Activated T-cell treated with anti-CD3 and anti-CD28 coated beads, Interleukin-2, amount 50 U/mL, for 4 hours (primary cell): Measurements from ENCODE around the gene OR9Q1. TPM values are rescaled to one million over a fixed set of nuclear protein-coding genes. Genes with fewer than 3 reads are reported as not detected.

Experiments used
- ATAC-seq, 2 donors: fragments of 200-7000 bp; cut with Tn5 transposase; one replicate each; pipeline ENCODE4 v1.10.0; 2021
- DNase-seq: peaks from one replicate; pipeline ENCODE4 v3.0.0-alpha.2; 2020
- H3K27me3 Mint-ChIP-seq: one replicate; pipeline ENCODE4 v1.8.0; 2021; ENCODE audit warnings: low read depth, mixed read lengths
- H3K36me3 Mint-ChIP-seq: one replicate; pipeline ENCODE4 v1.8.0; 2022; ENCODE audit warnings: mixed read lengths; ENCODE audit not compliant: insufficient read depth
- H3K4me1 Mint-ChIP-seq: one replicate; pipeline ENCODE4 v1.8.0; 2021; ENCODE audit warnings: low read depth, mixed read lengths
- H3K4me3 Mint-ChIP-seq: one replicate; pipeline ENCODE4 v1.8.0; 2021; ENCODE audit warnings: mild to moderate bottlenecking, moderate library complexity, mixed read lengths
- H3K9me3 Mint-ChIP-seq: one replicate; pipeline ENCODE4 v1.8.0; 2021; ENCODE audit warnings: mixed read lengths
- total RNA-seq, 3 donors: library from RNA; stranded (reverse); gene quantifications; one replicate each; pipeline ENCODE4 v1.2.1, GENCODE V29; 2021

Gene OR9Q1
- total RNA-seq, 3 donors from 2014 or later, result not detected

GRCh38 chr11:58058276-58059006, 34.8 kb downstream of the OR9Q1 start:
- ATAC-seq, result no peak
- peaks cover 4% of the 10 kb centered on the region for H3K9me3 Mint-ChIP-seq

GRCh38 chr11:58059007-58059350, 35.3 kb downstream of the OR9Q1 start:
- Mint-ChIP-seq H3K27me3 (no peaks in the 10 kb centered on the region), H3K9me3 (peaks cover 4% of the 10 kb centered on the region), H3K4me1 (no peaks in the 10 kb centered on the region), H3K4me3 (no peak overlapping the region), H3K36me3 (no peaks in the 10 kb centered on the region)
- DNase-seq (no peak), ATAC-seq (no peak)

More at GRCh38 chr11:58058276-58059006, 34.8 kb downstream of the OR9Q1 start:
- Mint-ChIP-seq H3K4me3 (no peak overlapping the region), H3K4me1 (no peaks in the 10 kb centered on the region), H3K27me3 (no peaks in the 10 kb centered on the region), H3K36me3 (no peaks in the 10 kb centered on the region)
- no peak for DNase-seq

- Mint-ChIP-seq H3K36me3 (no peaks in the 10 kb centered on the region), H3K4me3 (no peak overlapping the region), H3K27me3 (peaks cover 4% of the 10 kb centered on the region), H3K4me1 (no peaks in the 10 kb centered on the region), H3K9me3 (no peaks in the 10 kb centered on the region)
- no peak for ATAC-seq
- no peak for DNase-seq
Measured at GRCh38 chr11:58060535-58060934, 36.9 kb downstream of the OR9Q1 start.

GRCh38 chr11:58060939-58061672, 37.4 kb downstream of the OR9Q1 start:
- Mint-ChIP-seq H3K27me3 (peaks cover 4% of the 10 kb centered on the region), H3K4me1 (no peaks in the 10 kb centered on the region), H3K9me3 (no peaks in the 10 kb centered on the region), H3K36me3 (no peaks in the 10 kb centered on the region), H3K4me3 (no peak overlapping the region)
- DNase-seq, result no peak
- no peak for ATAC-seq

GRCh38 chr11:58061813-58062212, 38.1 kb downstream of the OR9Q1 start:
- H3K9me3 Mint-ChIP-seq, result no peaks in the 10 kb centered on the region
- ATAC-seq (no peak), DNase-seq (no peak)
- H3K4me3 Mint-ChIP-seq, result no peak overlapping the region
- H3K36me3 Mint-ChIP-seq, result no peaks in the 10 kb centered on the region
- no peaks in the 10 kb centered on the region for H3K4me1 Mint-ChIP-seq
- H3K27me3 Mint-ChIP-seq, result peaks cover 4% of the 10 kb centered on the region

GRCh38 chr11:58067685-58068084, 44.0 kb downstream of the OR9Q1 start:
- ATAC-seq (no peak), DNase-seq (no peak)
- Mint-ChIP-seq H3K27me3 (peaks cover 6% of the 10 kb centered on the region), H3K4me3 (no peak overlapping the region), H3K9me3 (no peaks in the 10 kb centered on the region), H3K4me1 (no peaks in the 10 kb centered on the region), H3K36me3 (no peaks in the 10 kb centered on the region)

- ATAC-seq (no peak), DNase-seq (no peak)
- Mint-ChIP-seq H3K36me3 (no peaks in the 10 kb centered on the region), H3K4me3 (no peak overlapping the region), H3K9me3 (no peaks in the 10 kb centered on the region), H3K27me3 (peaks cover 6% of the 10 kb centered on the region), H3K4me1 (no peaks in the 10 kb centered on the region)
Measured at GRCh38 chr11:58068655-58069054, 45.0 kb downstream of the OR9Q1 start.

GRCh38 chr11:58070585-58070984, 46.9 kb downstream of the OR9Q1 start:
- DNase-seq, result no peak
- Mint-ChIP-seq H3K4me3 (no peak overlapping the region), H3K27me3 (peaks cover 2% of the 10 kb centered on the region), H3K36me3 (no peaks in the 10 kb centered on the region), H3K4me1 (no peaks in the 10 kb centered on the region), H3K9me3 (no peaks in the 10 kb centered on the region)
- no peak for ATAC-seq

- Mint-ChIP-seq H3K4me3 (no peak overlapping the region), H3K36me3 (no peaks in the 10 kb centered on the region), H3K27me3 (no peaks in the 10 kb centered on the region), H3K9me3 (no peaks in the 10 kb centered on the region), H3K4me1 (no peaks in the 10 kb centered on the region)
- ATAC-seq, result no peak
- DNase-seq, result no peak
Measured at GRCh38 chr11:58075781-58076180, 52.1 kb downstream of the OR9Q1 start.

GRCh38 chr11:58086528-58086927, 62.8 kb downstream of the OR9Q1 start:
- ATAC-seq, result no peak
- Mint-ChIP-seq H3K4me3 (no peak overlapping the region), H3K27me3 (peaks cover 7% of the 10 kb centered on the region), H3K4me1 (no peaks in the 10 kb centered on the region), H3K9me3 (peaks cover 5% of the 10 kb centered on the region), H3K36me3 (no peaks in the 10 kb centered on the region)
- no peak for DNase-seq

GRCh38 chr11:58097437-58097836, 73.8 kb downstream of the OR9Q1 start:
- peaks cover 11% of the 10 kb centered on the region for H3K9me3 Mint-ChIP-seq
- no peaks in the 10 kb centered on the region for H3K4me1 Mint-ChIP-seq
- no peak overlapping the region for H3K4me3 Mint-ChIP-seq
- H3K27me3 Mint-ChIP-seq, result no peaks in the 10 kb centered on the region
- no peak for DNase-seq
- no peak for ATAC-seq
- no peaks in the 10 kb centered on the region for H3K36me3 Mint-ChIP-seq

- H3K27me3 Mint-ChIP-seq, result peaks cover 11% of the 10 kb centered on the region
- H3K4me1 Mint-ChIP-seq, result no peaks in the 10 kb centered on the region
- no peak overlapping the region for H3K4me3 Mint-ChIP-seq
- H3K9me3 Mint-ChIP-seq, result no peaks in the 10 kb centered on the region
- no peaks in the 10 kb centered on the region for H3K36me3 Mint-ChIP-seq
- ATAC-seq (no peak), DNase-seq (no peak)
Measured at GRCh38 chr11:58121096-58121495, 97.4 kb downstream of the OR9Q1 start.

- H3K4me1 Mint-ChIP-seq, result no peaks in the 10 kb centered on the region
- no peaks in the 10 kb centered on the region for H3K9me3 Mint-ChIP-seq
- H3K4me3 Mint-ChIP-seq, result no peak within 1 kb of the TSS
- ATAC-seq (no peak), DNase-seq (no peak)
- H3K36me3 Mint-ChIP-seq, result no peaks in the 10 kb centered on the region
- H3K27me3 Mint-ChIP-seq, result peaks cover 10% of the 10 kb centered on the region
Measured at GRCh38 chr11:58125469-58125868, 101.8 kb downstream of the OR9Q1 start, which contains the start of gene OR9I1. Gene OR9I1 (minus strand): TSS chr11:58125530. CDS start chr11:58119444, 6,086 bp downstream.

- DNase-seq (no peak), ATAC-seq (no peak)
- no peaks in the 10 kb centered on the region for H3K4me1 Mint-ChIP-seq
- H3K36me3 Mint-ChIP-seq, result no peaks in the 10 kb centered on the region
- no peak overlapping the region for H3K4me3 Mint-ChIP-seq
- no peaks in the 10 kb centered on the region for H3K9me3 Mint-ChIP-seq
- H3K27me3 Mint-ChIP-seq, result peaks cover 6% of the 10 kb centered on the region
Measured at GRCh38 chr11:58127350-58127749, 103.7 kb downstream of the OR9Q1 start.
